PC-3 (cell line): Measurements from ENCODE around the gene LMAN1. TPM values are rescaled to one million over a fixed set of nuclear protein-coding genes. Genes with fewer than 3 reads are reported as not detected.

Source experiments
- ATAC-seq: fragments of 200-7000 bp; cut with Tn5 transposase; 2 replicates; pipeline ENCODE4 v1.9.1; 2020; ENCODE audit warnings: mild to moderate bottlenecking, moderate library complexity
- Bru-seq: library from RNA; stranded (reverse); fragments of 400-500 nt; gene quantifications from one replicate; lab custom pipeline; 2021; lab: Mats Ljungman, UMichigan
- BruChase-seq, 2 experiments: library from RNA; stranded (reverse); fragments of 400-500 nt; gene quantifications; one replicate each; lab custom pipeline; 2021; lab: Mats Ljungman, UMichigan
- BruUV-seq: library from RNA; stranded (reverse); fragments of 400-500 nt; replicated peaks from 2 replicates; lab custom pipeline; 2021; lab: Mats Ljungman, UMichigan
- CTCF ChIA-PET: fragments of 300-600 bp; sonication (Branson Sonifier 250); formaldehyde crosslinking; loops from one replicate; lab custom pipeline; 2022; ENCODE audit warnings: antibody characterized with exemption; lab: Charles Lee
- POLR2A ChIA-PET: fragments of 300-600 bp; sonication (Branson Sonifier 250); formaldehyde crosslinking; loops from one replicate; lab custom pipeline; 2022; ENCODE audit warnings: antibody characterized with exemption; ENCODE audit not compliant: unreplicated experiment; lab: Charles Lee
- DNase-seq: peaks from one replicate; pipeline ENCODE4 v3.0.0-alpha.2; 2015
- H2AFZ ChIP-seq: fragments of 300-600 bp; sonication (generic); 2 replicates; pipeline ENCODE4 v1.6.0; 2016; ENCODE audit warnings: antibody characterized with exemption, low read length
- H3F3A ChIP-seq: fragments of 300-600 bp; sonication (generic); one replicate; pipeline ENCODE4 v1.6.0; 2017; ENCODE audit warnings: antibody characterized with exemption, low read length, control low read depth, mild to moderate bottlenecking; ENCODE audit not compliant: unreplicated experiment
- H3K27ac ChIP-seq: fragments of 300-600 bp; sonication (generic); 2 replicates; pipeline ENCODE4 v1.5.1; 2016; ENCODE audit warnings: mild to moderate bottlenecking, low read length
- H3K27me3 ChIP-seq: fragments of 300-600 bp; sonication (generic); 2 replicates; pipeline ENCODE4 v1.6.1; 2016; ENCODE audit warnings: low read length, mixed read lengths
- H3K36me3 ChIP-seq: fragments of 300-600 bp; sonication (generic); 2 replicates; pipeline ENCODE4 v1.6.1; 2016; ENCODE audit warnings: low read depth, mixed run types, low read length, mixed read lengths
- H3K4me1 ChIP-seq: fragments of 300-600 bp; sonication (generic); 2 replicates; pipeline ENCODE4 v1.5.1; 2016; ENCODE audit warnings: low read length; ENCODE audit not compliant: insufficient read depth
- H3K4me2 ChIP-seq: fragments of 300-600 bp; sonication (generic); 2 replicates; pipeline ENCODE4 v1.6.0; 2016; ENCODE audit warnings: low read length
- H3K4me3 ChIP-seq: fragments of 300-600 bp; sonication (generic); 2 replicates; pipeline ENCODE4 v1.5.1; 2016; ENCODE audit warnings: mild to moderate bottlenecking, low read length, mixed read lengths
- H3K79me2 ChIP-seq: fragments of 300-600 bp; sonication (generic); 2 replicates; pipeline ENCODE4 v1.6.1; 2017; ENCODE audit warnings: low read length, mixed read lengths
- H3K9ac ChIP-seq: fragments of 300-600 bp; sonication (generic); 2 replicates; pipeline ENCODE4 v1.6.0; 2016; ENCODE audit warnings: mild to moderate bottlenecking, low read length
- H3K9me2 ChIP-seq: fragments of 300-600 bp; sonication (generic); replicated peaks from 2 replicates; pipeline ENCODE4 v1.6.1; 2016; ENCODE audit warnings: mixed run types, low read length, mixed read lengths
- H3K9me3 ChIP-seq: fragments of 300-600 bp; sonication (generic); 2 replicates; pipeline ENCODE4 v1.6.1; 2016; ENCODE audit warnings: low read length, mixed read lengths
- H4K20me1 ChIP-seq: fragments of 300-600 bp; sonication (generic); 2 replicates; pipeline ENCODE4 v1.6.1; 2016; ENCODE audit warnings: low read length, mixed read lengths
- EZH2 ChIP-seq: fragments of 300-600 bp; sonication (generic); IDR thresholded peaks from one replicate; pipeline ENCODE4 v1.6.1; 2017; ENCODE audit warnings: antibody characterized with exemption, mild to moderate bottlenecking, low read length; ENCODE audit not compliant: unreplicated experiment
- EZH2phosphoT487 ChIP-seq: fragments of 300-600 bp; sonication (generic); IDR thresholded peaks from 2 replicates; pipeline ENCODE4 v1.6.1; 2018; ENCODE audit warnings: mild to moderate bottlenecking, antibody characterized with exemption, low read length, borderline replicate concordance
- intact Hi-C: fragments of 100-400 bp; cut with micrococcal nuclease; formaldehyde crosslinking; loops from 2 replicates; pipeline ENCODE4 v1.9.0; 2023
- long read RNA-seq: library from polyadenylated mRNA; unstranded; transcript quantifications from one replicate; pipeline ENCODE4 v2.0.0, GENCODE V29; 2021; ENCODE audit not compliant: unreplicated experiment
- total RNA-seq: library from RNA; depleted of rRNA; stranded (reverse); fragments of >200 nt; gene quantifications from 2 replicates; pipeline ENCODE4 v1.2.3, GENCODE V29; 2014; rRNA removed
- TF ChIP-seq, protein P1 (sequence below): fragments of 300-600 bp; sonication (generic); conservative IDR thresholded peaks from 2 replicates; pipeline ENCODE4 v1.5.1; 2017; ENCODE audit warnings: antibody characterized with exemption, low read depth, mild to moderate bottlenecking, low read length

The LMAN1 gene, protein sequence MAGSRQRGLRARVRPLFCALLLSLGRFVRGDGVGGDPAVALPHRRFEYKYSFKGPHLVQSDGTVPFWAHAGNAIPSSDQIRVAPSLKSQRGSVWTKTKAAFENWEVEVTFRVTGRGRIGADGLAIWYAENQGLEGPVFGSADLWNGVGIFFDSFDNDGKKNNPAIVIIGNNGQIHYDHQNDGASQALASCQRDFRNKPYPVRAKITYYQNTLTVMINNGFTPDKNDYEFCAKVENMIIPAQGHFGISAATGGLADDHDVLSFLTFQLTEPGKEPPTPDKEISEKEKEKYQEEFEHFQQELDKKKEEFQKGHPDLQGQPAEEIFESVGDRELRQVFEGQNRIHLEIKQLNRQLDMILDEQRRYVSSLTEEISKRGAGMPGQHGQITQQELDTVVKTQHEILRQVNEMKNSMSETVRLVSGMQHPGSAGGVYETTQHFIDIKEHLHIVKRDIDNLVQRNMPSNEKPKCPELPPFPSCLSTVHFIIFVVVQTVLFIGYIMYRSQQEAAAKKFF
- 109 and 126 TPM in 2 replicates for total RNA-seq
- percentile 98 among the genes with signal in this experiment for Bru-seq, nascent RNA
- BruChase-seq, experiment 1, labeled RNA remaining after a 6-hour chase, result percentile 98 among the genes with signal in this experiment
- percentile 98 among the genes with signal in this experiment for BruChase-seq, experiment 2, labeled RNA remaining after a 2-hour chase
- long read RNA-seq, full-length matches to known transcripts, result 327 of 560 reads
- long read RNA-seq, partial matches to known transcripts, result 193 of 560 reads
- long read RNA-seq, other reads (novel, unspliced or antisense), result 40 of 560 reads

DNA sequence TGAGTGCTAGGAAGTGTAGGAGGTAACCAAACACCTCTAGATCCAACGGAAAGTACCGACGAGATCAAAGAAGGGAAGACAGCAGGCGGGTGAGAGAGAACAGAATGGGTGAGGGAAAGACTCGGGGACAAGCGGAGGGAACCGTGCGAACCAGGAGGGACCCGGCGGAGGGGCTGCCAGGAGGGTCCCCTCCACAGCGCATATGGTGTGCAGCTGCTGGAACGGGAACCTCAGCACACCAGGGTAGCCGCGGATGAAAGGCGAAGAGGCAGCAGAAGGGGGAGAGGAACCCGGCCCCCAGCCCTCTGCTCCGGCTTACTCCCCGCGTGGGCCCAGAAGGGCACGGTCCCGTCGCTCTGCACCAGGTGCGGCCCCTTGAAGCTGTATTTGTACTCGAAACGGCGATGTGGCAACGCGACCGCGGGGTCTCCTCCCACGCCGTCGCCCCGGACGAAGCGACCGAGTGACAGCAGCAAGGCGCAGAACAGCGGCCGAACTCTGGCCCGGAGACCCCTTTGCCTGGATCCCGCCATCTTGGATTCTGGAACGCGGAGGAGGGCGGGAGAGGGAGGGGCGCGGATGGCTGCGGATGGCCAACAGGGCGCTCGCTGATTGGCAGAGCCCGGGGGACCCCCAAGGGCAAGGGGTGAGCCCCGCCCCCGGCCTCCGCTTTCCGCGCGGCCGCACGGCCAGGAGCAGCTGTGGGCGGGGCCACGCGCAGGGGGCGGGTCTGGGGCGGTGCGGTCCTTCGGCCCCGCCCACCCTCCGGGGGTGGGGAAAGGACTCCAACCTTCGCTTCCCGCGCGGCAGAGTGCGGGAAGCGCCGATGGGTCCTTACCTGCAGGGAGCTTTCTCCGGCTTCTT, at the start of gene LMAN1:
Gene LMAN1 (minus strand): TSS at position 554 of the 864 bp plus-strand sequence. CDS start 21 bp downstream, at position 533.
- no peaks in the 10 kb centered on the region for H3K9me3 ChIP-seq
- peak within 1 kb of the TSS; percentile 97 for H3K9ac ChIP-seq
- no peak for TF ChIP-seq EZH2
- TF ChIP-seq, protein P1, sequence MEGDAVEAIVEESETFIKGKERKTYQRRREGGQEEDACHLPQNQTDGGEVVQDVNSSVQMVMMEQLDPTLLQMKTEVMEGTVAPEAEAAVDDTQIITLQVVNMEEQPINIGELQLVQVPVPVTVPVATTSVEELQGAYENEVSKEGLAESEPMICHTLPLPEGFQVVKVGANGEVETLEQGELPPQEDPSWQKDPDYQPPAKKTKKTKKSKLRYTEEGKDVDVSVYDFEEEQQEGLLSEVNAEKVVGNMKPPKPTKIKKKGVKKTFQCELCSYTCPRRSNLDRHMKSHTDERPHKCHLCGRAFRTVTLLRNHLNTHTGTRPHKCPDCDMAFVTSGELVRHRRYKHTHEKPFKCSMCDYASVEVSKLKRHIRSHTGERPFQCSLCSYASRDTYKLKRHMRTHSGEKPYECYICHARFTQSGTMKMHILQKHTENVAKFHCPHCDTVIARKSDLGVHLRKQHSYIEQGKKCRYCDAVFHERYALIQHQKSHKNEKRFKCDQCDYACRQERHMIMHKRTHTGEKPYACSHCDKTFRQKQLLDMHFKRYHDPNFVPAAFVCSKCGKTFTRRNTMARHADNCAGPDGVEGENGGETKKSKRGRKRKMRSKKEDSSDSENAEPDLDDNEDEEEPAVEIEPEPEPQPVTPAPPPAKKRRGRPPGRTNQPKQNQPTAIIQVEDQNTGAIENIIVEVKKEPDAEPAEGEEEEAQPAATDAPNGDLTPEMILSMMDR, result no peak
- no peaks in the 10 kb centered on the region for H3K9me2 ChIP-seq
- H3K4me2 ChIP-seq, result peak within 1 kb of the TSS; percentile 90
- no peaks in the 10 kb centered on the region for H3F3A ChIP-seq
- ChIA-PET POLR2A (interaction anchor here (1.0 kb wide), 1 partner anchor 29 kb away, joined by 7 read pairs; no protein-coding TSS in a partner anchor), CTCF (interaction anchor here (1.4 kb wide), 1 partner anchor 44 kb away, joined by 4 read pairs; no protein-coding TSS in a partner anchor)
- TSS peak; percentile 93 for BruUV-seq
- peak within 1 kb of the TSS; percentile 95 for H3K4me3 ChIP-seq
- H3K4me1 ChIP-seq, result peaks cover 20% of the 10 kb centered on the region
- peak; percentile 94 for DNase-seq
- intact Hi-C loops, result loop anchor here (2.0 kb wide), 1 partner anchor 44 kb away; no protein-coding TSS in a partner anchor
- H2AFZ ChIP-seq, result peak within 1 kb of the TSS; percentile 95
- H3K36me3 ChIP-seq, result peaks cover 21% of the 10 kb centered on the region
- ATAC-seq, result peak; percentile 88
- H4K20me1 ChIP-seq, result peaks cover 24% of the 10 kb centered on the region; the same call in 1 of the 2 replicates
- H3K27me3 ChIP-seq, result no peaks in the 10 kb centered on the region
- H3K79me2 ChIP-seq, result peaks cover 43% of the 10 kb centered on the region
- peak within 1 kb of the TSS; percentile 84 for H3K27ac ChIP-seq

DNA sequence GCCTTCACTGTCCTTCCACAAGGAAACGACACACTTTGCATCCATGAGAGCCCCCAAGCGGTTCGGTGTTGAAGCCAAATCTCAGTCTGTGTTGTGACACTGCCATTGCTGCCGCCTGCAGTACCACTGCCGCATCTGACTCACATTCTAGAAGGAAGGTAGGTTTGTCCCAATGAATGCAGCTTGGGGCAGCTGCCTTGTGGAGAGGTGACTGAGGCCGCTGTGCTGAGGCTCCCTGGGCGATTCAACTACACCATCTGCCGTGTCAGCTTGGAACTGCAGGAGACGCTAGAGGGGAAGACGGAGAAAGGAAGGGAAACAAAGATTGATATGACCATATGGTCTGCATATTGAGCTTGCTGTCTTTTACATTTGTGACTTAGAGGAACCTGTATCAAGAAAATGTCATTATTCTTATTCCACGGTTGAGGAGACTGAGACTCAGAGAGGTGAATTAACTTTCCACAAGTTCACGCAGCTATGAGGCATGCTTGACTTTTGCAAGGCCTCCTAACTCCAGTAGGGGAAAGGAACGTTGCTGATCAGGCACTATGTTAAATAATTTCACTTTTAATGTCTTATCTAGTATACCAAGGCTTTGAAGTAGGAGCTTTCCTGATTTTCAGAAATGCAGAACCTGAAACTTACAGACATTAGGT, 43.5 kb upstream of the LMAN1 start:
- Histone ChIP-seq H3K79me2 (no peaks in the 10 kb centered on the region), H2AFZ (0 out of 2 replicates have a peak overlapping the region, but pooled peaks have one; percentile 41), H3K9me2 (no peaks in the 10 kb centered on the region), H4K20me1 (no peaks in the 10 kb centered on the region), H3K27ac (no peak overlapping the region), H3K4me1 (peaks cover 6% of the 10 kb centered on the region), H3K27me3 (no peaks in the 10 kb centered on the region), H3K9ac (no peak overlapping the region), H3K9me3 (no peaks in the 10 kb centered on the region), H3K4me2 (0 out of 2 replicates have a peak overlapping the region, but pooled peaks have one; percentile 27), H3K36me3 (no peaks in the 10 kb centered on the region), H3F3A (no peaks in the 10 kb centered on the region), H3K4me3 (no peak overlapping the region)
- peak; percentile 93 for DNase-seq
- no TSS peak for BruUV-seq
- POLR2A ChIA-PET, result interaction anchor here (0.6 to 0.7 kb wide), 2 partner anchors 45 to 367 kb away, joined by 3 read pairs; no protein-coding TSS in a partner anchor
- TF ChIP-seq EZH2phosphoT487 (no peak), EZH2 (no peak)
- TF ChIP-seq, protein P1, result peak; percentile 98
- CTCF ChIA-PET, result interaction anchor here (0.6 to 2.1 kb wide), 10 partner anchors 43 to 1210 kb away, joined by 3 to 136 read pairs (median 6); partner anchors contain the start of gene LMAN1
- intact Hi-C loops, result loop anchor here (2.0 to 10.0 kb wide), 6 partner anchors 44 to 634 kb away; partner anchors contain the start of gene LMAN1
- ATAC-seq, result peak; percentile 100
